ENCODE data around the gene BTBD16.
A peak's percentile ranks its signal among the peaks of the same experiment; 100 is the strongest.

BTBD16 gene

GRCh38 chr10:122273966-122274545 lies 3.0 kb downstream of the BTBD16 start:
- no peak for DNase-seq

- DNase-seq, result no peak
Measured at GRCh38 chr10:122276611-122277208, 5.6 kb downstream of the BTBD16 start.

GRCh38 chr10:122277526-122278136 lies 6.5 kb downstream of the BTBD16 start:
- no peak for DNase-seq

GRCh38 chr10:122279725-122280141 lies 8.6 kb downstream of the BTBD16 start:
- DNase-seq, result peak in 38 of 56 donors; percentile 8 to 69 (median 26)

GRCh38 chr10:122280156-122280555 lies 9.1 kb downstream of the BTBD16 start:
- DNase-seq, result no peak

- DNase-seq, result no peak
Measured at GRCh38 chr10:122281018-122281626, 10.0 kb downstream of the BTBD16 start.

GRCh38 chr10:122281751-122282150 lies 10.7 kb downstream of the BTBD16 start:
- no peak for DNase-seq

GRCh38 chr10:122282253-122282671 lies 11.2 kb downstream of the BTBD16 start:
- peak in 1 of 56 donors; percentile 16 for DNase-seq

- no peak for DNase-seq
Measured at GRCh38 chr10:122282909-122283308, 11.8 kb downstream of the BTBD16 start.

- no peak for DNase-seq
Measured at GRCh38 chr10:122285506-122286444, 14.7 kb downstream of the BTBD16 start.

GRCh38 chr10:122286867-122287266 lies 15.8 kb downstream of the BTBD16 start:
- peak in 42 of 56 donors; percentile 11 to 88 (median 47) for DNase-seq

GRCh38 chr10:122287570-122287969 lies 16.5 kb downstream of the BTBD16 start:
- no peak for DNase-seq

GRCh38 chr10:122288262-122288661 lies 17.2 kb downstream of the BTBD16 start:
- DNase-seq, result no peak

GRCh38 chr10:122288917-122289316 lies 17.8 kb downstream of the BTBD16 start:
- DNase-seq, result no peak

GRCh38 chr10:122290334-122290733 lies 19.2 kb downstream of the BTBD16 start:
- DNase-seq, result no peak

- DNase-seq, result no peak
Measured at GRCh38 chr10:122290833-122291532, 19.9 kb downstream of the BTBD16 start.

GRCh38 chr10:122291739-122292138 lies 20.6 kb downstream of the BTBD16 start:
- no peak for DNase-seq

GRCh38 chr10:122292376-122292775 lies 21.3 kb downstream of the BTBD16 start:
- DNase-seq, result no peak

GRCh38 chr10:122293156-122293960 lies 22.3 kb downstream of the BTBD16 start:
- no peak for DNase-seq

- DNase-seq, result no peak
Measured at GRCh38 chr10:122293961-122294380, 22.9 kb downstream of the BTBD16 start.

Data from nucleus accumbens (tissue), 56 donors.